AG04450 (cell line): ENCODE results near the gene FAM3D. TPM values are rescaled to one million over a fixed set of nuclear protein-coding genes. Genes with fewer than 3 reads are reported as not detected.

Experiments used
- CTCF ChIA-PET: fragments of 300-600, 350-600 bp; formaldehyde crosslinking; extraction: SDS; loops from one replicate; lab custom pipeline; 2022; ENCODE audit warnings: antibody characterized with exemption, inconsistent platforms; lab: Charles Lee
- POLR2A ChIA-PET: fragments of 350-600 bp; formaldehyde crosslinking; extraction: SDS; loops from one replicate; lab custom pipeline; 2021; ENCODE audit warnings: antibody characterized with exemption, inconsistent platforms; lab: Yijun Ruan, JAX
- DNase-seq: peaks from one replicate; pipeline ENCODE4 v3.0.0-alpha.2; 2011; ENCODE audit warnings: low read depth, low spot score
- H3K27ac ChIP-seq: one replicate; pipeline ENCODE4 v1.5.1; 2012; ENCODE audit warnings: low read depth, low read length, control low read depth
- H3K27me3 ChIP-seq: one replicate; pipeline ENCODE4 v1.6.0; 2012; ENCODE audit warnings: low read length; ENCODE audit not compliant: control insufficient read depth, insufficient read depth
- H3K4me3 ChIP-seq: 2 replicates; pipeline ENCODE4 v1.5.1; 2011; ENCODE audit warnings: mild to moderate bottlenecking, low read depth, low read length, control low read depth
- H3K9me3 ChIP-seq: 2 replicates; pipeline ENCODE4 v1.5.1; 2012; ENCODE audit warnings: low read length; ENCODE audit not compliant: control insufficient read depth, insufficient read depth
- polyA plus RNA-seq: library from polyadenylated mRNA; depleted of rRNA; stranded (reverse); fragments of >200 nt; gene quantifications from 2 replicates; pipeline ENCODE4 v1.2.3, GENCODE V29; 2011
- TF ChIP-seq, protein P1 (sequence below): IDR thresholded peaks from 2 replicates; pipeline ENCODE4 v1.5.1; 2011; ENCODE audit warnings: low read depth, low read length, control low read depth, inconsistent platforms

The FAM3D gene
- polyA plus RNA-seq, 1 experiment, result not detected

DNA sequence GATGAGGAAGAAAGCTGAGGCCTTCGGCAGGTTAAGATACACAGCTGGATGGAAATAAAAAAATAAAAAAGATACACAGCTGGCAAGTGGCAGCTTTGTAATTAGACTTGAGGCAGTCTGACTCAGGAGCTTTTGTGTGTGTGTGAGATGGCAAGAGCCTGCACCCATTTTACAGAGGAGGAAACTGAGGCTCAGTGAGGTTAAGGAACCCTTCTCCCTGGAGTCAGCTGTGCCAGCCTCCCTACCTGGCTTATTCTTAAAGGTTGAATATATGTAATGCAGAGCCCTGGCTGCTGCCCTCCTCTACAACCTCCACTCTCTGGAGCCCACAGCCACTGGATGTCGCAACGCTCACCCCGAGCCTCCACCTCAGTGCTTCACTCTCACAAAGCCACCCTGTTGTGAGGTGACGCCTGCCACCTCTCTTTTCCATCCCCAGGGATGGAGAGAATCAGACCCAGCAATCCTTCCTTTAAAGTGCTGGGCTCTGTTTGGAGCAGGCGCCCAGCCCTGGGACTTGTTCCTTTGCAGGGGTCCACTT is 68.7 kb downstream of the FAM3D start:
- CTCF ChIA-PET, result interaction anchor here (0.6 to 1.0 kb wide), 3 partner anchors 29 to 35 kb away, joined by 3 to 5 read pairs (median 3); no protein-coding TSS in a partner anchor
- no peak overlapping the region for H3K4me3 ChIP-seq
- POLR2A ChIA-PET, result no interaction called here

DNA sequence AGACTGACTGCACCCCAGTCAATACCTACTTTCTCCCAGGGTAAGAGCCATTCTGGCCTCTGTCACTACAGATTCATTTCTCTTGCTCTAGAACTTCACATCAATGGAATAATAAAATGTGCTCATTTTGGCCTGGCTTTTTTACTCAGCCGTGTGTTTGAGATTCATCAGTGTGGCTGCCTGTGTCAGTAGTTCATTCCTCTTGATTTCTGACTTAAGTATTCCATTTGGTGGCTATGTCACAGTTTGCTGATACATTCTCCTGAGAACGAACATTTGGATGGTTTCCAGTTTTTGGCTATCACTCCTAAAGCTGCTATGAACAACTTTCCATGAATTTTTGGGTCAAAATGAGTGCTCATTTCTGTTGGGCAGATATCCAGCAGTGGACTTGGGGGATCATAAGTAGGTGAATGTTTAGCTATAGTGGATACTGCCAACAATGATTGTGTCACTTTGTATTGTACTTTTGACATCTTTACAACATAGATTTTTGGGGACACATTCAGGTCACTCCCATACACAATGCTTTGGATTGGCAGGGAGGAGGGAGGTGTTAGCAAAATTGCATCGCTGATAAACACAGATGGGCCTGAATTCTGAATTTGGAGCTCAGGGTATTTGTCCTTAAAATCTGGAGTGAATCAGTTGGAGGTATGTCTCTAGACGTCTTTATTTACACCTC is 69.6 kb downstream of the FAM3D start:
- DNase-seq, result no peak
- CTCF ChIA-PET, result interaction anchor here (0.6 to 1.0 kb wide), 3 partner anchors 11 to 29 kb away, joined by 3 to 5 read pairs (median 3); no protein-coding TSS in a partner anchor
- no peaks in the 10 kb centered on the region for H3K9me3 ChIP-seq
- peaks cover 32% of the 10 kb centered on the region for H3K27me3 ChIP-seq
- H3K27ac ChIP-seq, result no peak overlapping the region
- no peak overlapping the region for H3K4me3 ChIP-seq
- TF ChIP-seq, protein P1, sequence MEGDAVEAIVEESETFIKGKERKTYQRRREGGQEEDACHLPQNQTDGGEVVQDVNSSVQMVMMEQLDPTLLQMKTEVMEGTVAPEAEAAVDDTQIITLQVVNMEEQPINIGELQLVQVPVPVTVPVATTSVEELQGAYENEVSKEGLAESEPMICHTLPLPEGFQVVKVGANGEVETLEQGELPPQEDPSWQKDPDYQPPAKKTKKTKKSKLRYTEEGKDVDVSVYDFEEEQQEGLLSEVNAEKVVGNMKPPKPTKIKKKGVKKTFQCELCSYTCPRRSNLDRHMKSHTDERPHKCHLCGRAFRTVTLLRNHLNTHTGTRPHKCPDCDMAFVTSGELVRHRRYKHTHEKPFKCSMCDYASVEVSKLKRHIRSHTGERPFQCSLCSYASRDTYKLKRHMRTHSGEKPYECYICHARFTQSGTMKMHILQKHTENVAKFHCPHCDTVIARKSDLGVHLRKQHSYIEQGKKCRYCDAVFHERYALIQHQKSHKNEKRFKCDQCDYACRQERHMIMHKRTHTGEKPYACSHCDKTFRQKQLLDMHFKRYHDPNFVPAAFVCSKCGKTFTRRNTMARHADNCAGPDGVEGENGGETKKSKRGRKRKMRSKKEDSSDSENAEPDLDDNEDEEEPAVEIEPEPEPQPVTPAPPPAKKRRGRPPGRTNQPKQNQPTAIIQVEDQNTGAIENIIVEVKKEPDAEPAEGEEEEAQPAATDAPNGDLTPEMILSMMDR, result no peak
- POLR2A ChIA-PET, result no interaction called here

More for the DNA sequence above, 68.7 kb downstream of the FAM3D start:
- TF ChIP-seq, protein P1, result no peak
- DNase-seq, result no peak
- H3K9me3 ChIP-seq, result no peaks in the 10 kb centered on the region
- no peak overlapping the region for H3K27ac ChIP-seq
- H3K27me3 ChIP-seq, result peaks cover 34% of the 10 kb centered on the region

DNA sequence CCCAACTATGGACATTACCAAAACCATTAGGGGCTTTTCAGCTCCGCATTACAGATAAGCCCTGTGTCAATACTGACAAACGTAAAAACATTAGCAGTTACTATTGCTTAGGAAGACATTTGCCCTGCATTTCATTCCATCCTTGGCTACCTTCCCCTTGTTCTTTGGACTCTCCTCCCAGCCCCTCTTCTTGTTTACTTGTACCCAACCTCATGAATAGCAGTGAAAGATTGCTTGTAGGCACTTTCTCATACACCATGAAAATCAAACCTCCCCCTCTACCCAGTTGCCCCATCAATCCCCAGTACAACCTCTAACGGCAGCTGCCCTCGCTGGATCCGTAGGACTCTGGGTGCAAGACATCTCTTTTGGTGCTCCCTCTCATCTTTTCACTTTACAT is 72.5 kb downstream of the FAM3D start:
- peaks cover 18% of the 10 kb centered on the region for H3K27me3 ChIP-seq
- TF ChIP-seq, protein P1, result no peak
- CTCF ChIA-PET, result no interaction called here
- H3K27ac ChIP-seq, result no peak overlapping the region
- H3K4me3 ChIP-seq, result no peak overlapping the region
- POLR2A ChIA-PET, result no interaction called here
- DNase-seq, result no peak
- no peaks in the 10 kb centered on the region for H3K9me3 ChIP-seq

DNA sequence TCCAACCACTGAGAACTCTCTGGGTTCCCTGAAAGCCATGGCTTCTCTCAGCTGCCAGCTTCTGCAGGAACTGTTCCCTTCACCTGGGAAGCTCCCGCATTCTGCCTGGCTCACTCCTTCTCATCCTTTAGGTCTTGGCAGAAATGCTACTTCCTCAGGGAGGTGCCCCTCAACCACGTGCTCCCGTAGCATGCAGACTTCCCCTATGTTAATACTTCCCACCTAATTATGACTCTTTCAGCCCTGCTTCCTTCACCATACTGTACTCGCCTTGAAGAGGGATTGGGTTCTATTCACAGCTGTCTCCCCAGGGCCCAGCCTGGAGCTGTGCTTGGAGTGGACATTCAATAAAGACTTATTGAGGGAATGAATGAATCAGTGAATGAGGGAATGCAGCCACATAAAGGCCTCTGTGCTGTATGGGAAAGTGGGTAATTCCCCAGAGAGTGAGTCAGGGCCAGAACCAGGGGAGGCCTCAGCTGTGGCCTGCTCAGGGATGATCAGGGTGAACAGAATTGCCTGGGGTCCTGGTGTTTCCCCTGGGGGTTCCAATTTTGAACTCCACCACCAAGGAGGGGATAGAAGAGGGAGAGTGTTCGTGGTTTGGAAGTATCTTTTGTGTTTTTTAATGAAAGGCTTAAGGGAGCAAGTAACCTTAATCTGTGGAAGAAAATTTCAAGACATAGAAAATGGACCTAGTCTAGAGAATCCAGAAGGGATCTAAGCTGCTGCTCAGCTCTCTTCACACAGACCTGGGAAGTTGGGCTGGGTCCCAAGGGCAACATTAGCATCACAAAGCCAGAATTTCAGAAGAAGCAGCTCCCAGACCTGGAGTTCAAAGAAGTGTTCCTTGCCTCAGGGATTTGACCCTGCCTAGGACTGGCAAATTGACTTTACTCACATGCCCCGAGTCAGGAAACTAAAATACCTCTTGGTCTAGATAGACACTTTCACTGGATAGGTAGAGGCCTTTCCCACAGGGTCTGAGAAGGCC is 74.8 kb downstream of the FAM3D start:
- Histone ChIP-seq H3K27ac (no peak overlapping the region), H3K4me3 (no peak overlapping the region), H3K27me3 (peaks cover 24% of the 10 kb centered on the region), H3K9me3 (no peaks in the 10 kb centered on the region)
- CTCF ChIA-PET, result interaction anchor here (0.9 to 1.6 kb wide), 2 partner anchors 24 to 38 kb away, joined by 3 to 5 read pairs; no protein-coding TSS in a partner anchor
- POLR2A ChIA-PET, result no interaction called here
- DNase-seq, result no peak
- TF ChIP-seq, protein P1, result no peak
